Stimulated activated CD8-positive, alpha-beta memory T cell treated with anti-CD3 and anti-CD28 coated beads, Interleukin-15, amount 100 ng/mL, for 24 hours (primary cell): ENCODE data around the gene CCL8.

Experiments used
- DNase-seq: peaks from one replicate; pipeline ENCODE4 v3.0.0-alpha.2; 2020; ENCODE audit warnings: low read depth

Gene CCL8

DNA sequence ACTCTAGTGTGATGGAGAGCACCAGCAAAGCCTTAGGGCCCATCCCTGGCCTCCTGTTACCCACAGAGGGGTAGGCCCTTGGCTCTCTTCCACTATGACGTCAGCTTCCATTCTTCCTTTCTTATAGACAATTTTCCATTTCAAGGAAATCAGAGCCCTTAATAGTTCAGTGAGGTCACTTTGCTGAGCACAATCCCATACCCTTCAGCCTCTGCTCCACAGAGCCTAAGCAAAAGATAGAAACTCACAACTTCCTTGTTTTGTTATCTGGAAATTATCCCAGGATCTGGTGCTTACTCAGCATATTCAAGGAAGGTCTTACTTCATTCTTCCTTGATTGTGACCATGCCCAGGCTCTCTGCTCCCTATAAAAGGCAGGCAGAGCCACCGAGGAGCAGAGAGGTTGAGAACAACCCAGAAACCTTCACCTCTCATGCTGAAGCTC, at the start of gene CCL8:
CCL8 (plus strand) TSS at position 397 of the 445 bp plus-strand sequence. CDS start 67 bp downstream, outside the sequence.
- DNase-seq: no peak

- no peak for DNase-seq
Observed at GRCh38 chr17:34269969-34270368, 49.3 kb upstream of the CCL8 start, which contains the start of gene CCL7. Gene CCL7, plus strand, starts transcription at chr17:34270221. Its CDS starts 70 bp downstream, at chr17:34270291.

DNA sequence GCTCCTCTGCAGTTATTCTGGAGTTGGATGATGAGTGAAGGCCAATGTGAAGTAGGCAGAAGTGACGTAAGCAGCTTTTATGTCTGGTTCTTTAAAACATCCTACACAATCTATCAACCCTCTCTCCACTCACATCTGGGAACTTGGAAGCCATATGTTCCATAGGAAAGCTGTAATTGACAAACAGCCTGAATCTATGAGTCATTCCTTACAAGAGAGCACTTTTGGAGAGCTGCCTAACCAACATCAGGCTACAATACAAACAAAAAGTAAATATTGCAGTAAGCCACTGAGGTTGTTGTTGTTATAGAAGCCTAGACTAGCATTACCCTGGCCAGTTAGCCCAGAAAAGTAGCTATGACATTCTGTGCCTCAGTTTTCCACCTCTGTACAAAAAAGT, 43.4 kb upstream of the CCL8 start:
- no peak for DNase-seq

- no peak for DNase-seq
Observed at GRCh38 chr17:34276826-34277225, 42.4 kb upstream of the CCL8 start.

- no peak for DNase-seq
Observed at GRCh38 chr17:34283571-34283970, 35.7 kb upstream of the CCL8 start.

- DNase-seq: no peak
Observed at GRCh38 chr17:34285286-34285792, 33.9 kb upstream of the CCL8 start, which contains the start of gene CCL11. Gene CCL11, plus strand, starts transcription at chr17:34285742. Its CDS starts 67 bp downstream, at chr17:34285809.

- DNase-seq: no peak
Observed at GRCh38 chr17:34287875-34288274, 31.4 kb upstream of the CCL8 start.

GRCh38 chr17:34290586-34290985, 28.6 kb upstream of the CCL8 start:
- no peak for DNase-seq

DNA sequence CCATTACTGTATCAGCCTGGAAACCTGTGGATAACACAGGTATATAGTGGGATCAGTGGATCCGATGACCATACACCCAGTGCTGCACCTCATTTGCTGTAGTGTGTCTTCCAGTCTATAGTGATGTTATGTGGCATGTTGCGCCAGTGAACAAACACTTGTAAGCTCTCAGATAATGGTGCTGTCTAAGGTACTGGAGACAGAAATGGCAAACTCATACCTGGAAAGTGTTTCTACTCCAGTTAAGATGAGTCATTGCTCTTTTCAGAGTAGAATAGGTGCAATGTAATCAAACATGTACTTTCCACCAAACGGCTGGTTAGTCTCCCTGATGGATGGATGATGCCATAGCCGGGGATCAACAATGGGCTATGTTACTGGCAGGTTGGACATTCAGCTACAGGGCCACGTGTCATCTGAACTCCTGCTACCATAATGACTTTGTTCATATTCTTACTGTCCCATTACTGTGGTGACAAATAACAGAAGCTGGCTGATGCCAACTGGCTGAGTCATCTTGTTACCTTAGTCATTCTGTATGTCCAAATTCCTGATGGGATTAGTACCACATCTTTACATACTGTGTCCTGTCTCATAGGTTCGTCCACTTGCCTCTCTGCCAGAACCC, 27.4 kb upstream of the CCL8 start:
- DNase-seq: no peak

DNA sequence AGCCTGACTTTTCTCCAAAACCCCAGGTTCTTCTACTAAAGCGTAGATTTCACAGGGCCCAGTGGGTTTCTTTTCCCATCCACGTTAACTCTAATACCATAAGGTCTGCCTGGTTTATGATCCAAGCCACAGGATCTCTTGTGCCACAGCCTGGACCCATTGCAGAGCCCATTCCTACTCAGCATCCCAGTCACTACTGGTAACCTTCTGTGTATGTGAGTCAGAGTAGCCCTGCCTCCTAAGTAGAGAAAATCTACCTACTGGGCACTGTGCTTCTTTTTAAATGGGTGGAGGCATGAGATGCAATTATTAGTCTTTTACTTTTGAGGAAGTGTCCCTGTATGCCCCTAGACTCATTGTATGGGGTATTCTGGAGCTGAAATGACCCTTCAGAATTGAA, 20.2 kb upstream of the CCL8 start:
- DNase-seq: no peak

- DNase-seq: no peak
Observed at GRCh38 chr17:34299956-34300577, 19.2 kb upstream of the CCL8 start.

GRCh38 chr17:34300652-34301370, 18.4 kb upstream of the CCL8 start:
- DNase-seq: no peak

DNA sequence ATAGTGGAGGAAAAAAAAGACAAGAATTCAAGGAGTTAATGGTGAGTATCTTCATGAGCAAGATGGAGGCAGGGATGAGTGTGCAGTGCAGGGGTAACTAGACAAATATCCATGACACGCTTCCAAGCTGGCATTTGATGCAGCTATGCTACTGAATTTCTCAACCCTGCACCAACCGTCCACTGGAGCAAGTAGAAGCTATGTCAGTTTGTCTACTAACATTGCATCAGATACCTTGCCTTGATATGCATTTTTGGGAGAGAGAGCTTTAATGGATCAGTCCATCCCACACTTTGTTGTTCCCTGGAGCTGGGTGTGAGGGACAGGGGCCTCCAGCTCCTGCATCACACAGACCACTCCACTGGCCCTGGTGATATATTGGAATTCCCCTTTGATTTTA, 17.2 kb upstream of the CCL8 start:
- DNase-seq: no peak

DNA sequence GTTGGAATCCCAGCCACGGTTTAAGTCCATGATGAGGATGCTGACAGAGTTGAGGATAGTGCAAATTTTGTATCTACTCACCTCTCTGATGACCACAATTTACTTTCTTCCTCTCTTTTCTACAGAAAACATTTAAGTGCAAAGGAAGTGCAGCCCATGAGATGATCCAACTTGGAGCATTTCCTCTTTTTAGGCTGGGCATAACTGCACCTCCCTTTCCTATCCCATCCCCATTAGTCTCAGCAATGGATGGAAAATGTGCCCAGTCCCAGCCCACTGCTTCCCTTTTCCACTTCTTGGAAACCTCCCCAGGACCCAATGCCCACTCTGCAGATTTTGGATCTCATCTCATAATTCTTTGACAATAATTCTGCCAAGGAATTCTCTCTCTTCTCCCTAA, 16.6 kb upstream of the CCL8 start:
- DNase-seq: no peak

- no peak for DNase-seq
Observed at GRCh38 chr17:34303606-34304005, 15.6 kb upstream of the CCL8 start.

DNA sequence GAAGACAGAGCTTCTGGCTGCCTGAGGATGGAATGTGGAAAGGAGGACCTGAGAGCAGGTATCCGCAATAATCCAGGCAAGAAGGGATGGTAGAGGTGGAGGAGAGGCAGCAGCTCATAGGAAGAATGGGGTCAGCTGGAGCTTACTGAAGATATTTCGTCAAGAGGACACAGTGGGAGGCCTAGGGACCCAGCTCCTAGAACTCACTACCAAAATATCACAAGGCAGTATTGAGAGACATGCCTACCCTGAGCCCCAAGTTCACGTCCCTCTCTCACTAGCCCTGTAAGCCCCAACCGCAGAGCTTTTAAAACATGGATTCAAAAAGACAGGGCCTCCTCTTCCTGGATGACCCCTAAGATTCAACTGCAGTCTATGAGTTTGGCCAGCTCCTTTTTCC, 14.2 kb upstream of the CCL8 start:
- no peak for DNase-seq

DNA sequence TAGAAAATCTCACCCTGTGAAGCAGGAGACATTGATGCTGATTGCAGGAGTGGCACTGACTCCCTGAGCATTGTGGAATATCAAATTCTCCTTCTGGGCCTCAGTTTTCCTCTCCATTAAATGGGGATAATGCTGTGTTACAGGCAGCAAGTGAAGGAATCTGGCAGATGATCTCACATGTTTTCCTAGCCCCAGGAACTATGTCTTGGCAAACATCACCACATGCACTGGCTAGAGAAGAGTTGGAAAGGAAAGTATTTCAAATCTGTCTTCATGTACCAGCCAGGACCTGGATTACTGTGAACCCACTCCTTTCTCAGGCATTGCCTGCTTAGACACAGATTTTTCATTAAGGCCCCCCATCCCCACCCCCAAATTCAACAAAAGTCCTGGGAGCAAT, 13.6 kb upstream of the CCL8 start:
- no peak for DNase-seq

GRCh38 chr17:34306466-34306865, 12.8 kb upstream of the CCL8 start:
- no peak for DNase-seq

DNA sequence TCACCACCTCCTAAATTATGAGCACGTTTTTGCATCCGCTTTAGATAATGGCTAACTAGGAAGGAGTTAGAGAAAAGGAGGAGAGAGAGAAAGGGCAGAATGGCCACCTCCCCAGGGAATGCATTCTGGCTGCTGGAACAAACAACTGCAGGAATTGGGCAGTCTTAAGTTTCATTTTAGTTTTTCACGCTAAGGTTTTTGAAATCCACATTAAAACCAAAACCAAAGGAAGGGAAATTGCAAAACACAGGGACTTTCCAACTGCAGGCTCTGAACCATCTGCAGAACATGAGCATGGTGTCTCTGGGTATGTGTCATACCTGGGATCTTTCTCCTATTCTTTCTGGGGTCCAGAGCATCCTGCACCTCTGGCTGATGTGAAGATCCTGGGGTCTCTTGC, 12.1 kb upstream of the CCL8 start:
- no peak for DNase-seq

DNA sequence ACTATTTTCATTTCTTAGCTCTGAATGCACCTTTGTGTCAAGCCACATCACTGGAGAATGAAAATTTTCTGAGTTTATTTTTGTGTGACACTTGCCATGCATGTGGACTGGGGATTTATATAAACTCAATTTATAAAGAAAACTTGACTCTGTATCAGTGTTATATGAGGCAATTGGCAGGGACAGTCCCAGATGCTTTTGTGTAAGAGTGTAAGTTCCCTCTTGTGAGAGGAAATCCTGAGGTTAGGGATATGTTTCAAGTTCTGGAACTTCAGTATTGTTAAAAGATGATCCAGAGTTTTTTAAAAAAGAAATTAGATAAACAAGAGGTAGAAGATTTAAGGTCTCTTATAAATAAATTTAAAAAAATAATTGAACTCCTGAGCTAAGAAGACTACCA, 10.9 kb upstream of the CCL8 start:
- DNase-seq: no peak

DNA sequence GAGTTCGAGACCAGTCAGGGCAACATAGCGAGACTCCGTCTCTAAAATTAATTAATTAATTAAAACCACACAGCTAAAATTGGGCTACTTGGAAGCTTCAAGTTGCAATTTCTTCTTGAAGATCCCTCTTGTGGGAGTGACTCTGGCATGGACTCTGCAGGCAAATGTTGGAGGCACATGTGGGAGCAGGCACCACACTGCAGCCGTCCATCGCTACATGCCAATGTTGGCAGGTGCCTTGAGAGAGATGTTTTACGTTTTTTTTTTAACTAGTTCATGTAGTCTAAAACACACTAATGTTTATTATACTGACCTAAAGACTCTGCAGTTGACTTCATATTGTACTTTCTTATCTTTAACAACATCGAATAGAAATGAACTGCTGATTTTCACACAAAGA, 7.9 kb upstream of the CCL8 start:
- no peak for DNase-seq

DNA sequence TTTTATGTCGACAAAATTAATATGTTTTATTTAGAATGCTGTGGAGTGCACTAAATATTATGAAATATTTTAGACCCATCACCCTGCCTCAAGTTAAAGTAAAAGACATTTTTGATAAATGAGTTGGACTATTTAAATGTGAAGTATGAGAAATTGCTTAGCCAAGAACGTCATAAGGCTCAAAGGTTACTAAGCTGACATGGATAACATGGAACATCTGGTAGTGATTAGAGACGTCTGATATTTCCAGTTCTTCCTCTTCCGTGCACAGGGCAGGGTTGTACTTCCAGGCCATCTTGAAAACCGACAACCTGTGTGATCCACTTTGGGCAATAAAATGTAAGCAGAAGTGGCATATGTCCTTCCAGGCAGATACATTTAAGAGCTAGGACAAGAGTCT, 7.2 kb upstream of the CCL8 start:
- DNase-seq: no peak

- DNase-seq: no peak
Observed at GRCh38 chr17:34313164-34313563, 6.1 kb upstream of the CCL8 start.
